Thyroid gland (tissue), 4 donors: ENCODE measurements around the gene WNT3A. TPM values are rescaled to one million over a fixed set of nuclear protein-coding genes. Genes with fewer than 3 reads are reported as not detected.

ENCODE experiments used
- DNase-seq, 2 donors: peaks; one replicate each; pipeline ENCODE4 v3.0.0-alpha.2; 2019
- H3K27ac ChIP-seq, 3 donors: fragments of 200-600 bp; sonication (generic); 1 replicate in 2 of 3; 2 replicates in 1 of 3; pipeline ENCODE4 v1.5.1; 2016 to 2019; ENCODE audit warnings: mild to moderate bottlenecking in 1 of 3, moderate library complexity in 1 of 3
- H3K27me3 ChIP-seq: fragments of 200-600 bp; sonication (generic); one replicate; pipeline ENCODE4 v1.5.1; 2019
- H3K36me3 ChIP-seq, 2 donors: fragments of 200-600 bp; sonication (generic); one replicate each; pipeline ENCODE4 v1.5.1; 2016 to 2019
- H3K4me1 ChIP-seq, 2 donors: fragments of 200-600 bp; sonication (generic); one replicate each; pipeline ENCODE4 v1.5.1; 2017 to 2019
- H3K4me3 ChIP-seq, 3 donors: fragments of 200-600 bp; sonication (generic); replicated peaks in 1 of 3; 1 replicate in 2 of 3; 2 replicates in 1 of 3; pipeline ENCODE4 v1.5.1; 2016; ENCODE audit warnings: mild to moderate bottlenecking in 1 of 3
- H3K9me3 ChIP-seq: fragments of 200-600 bp; sonication (generic); one replicate; pipeline ENCODE4 v1.5.1; 2017
- POLR2A ChIP-seq, 2 donors: fragments of 450-650 bp; IDR thresholded peaks; one replicate each; pipeline ENCODE4 v1.6.1; 2017; ENCODE audit warnings: antibody characterized with exemption in 2 of 2, mild to moderate bottlenecking in 2 of 2, moderate library complexity in 1 of 2
- WGBS, 2 donors: methylation state at CpG; one replicate each; pipeline ENCODE4 v1.1.5; 2017; 5-methylcytosine and 5-hydroxymethylcytosine counted together
- intact Hi-C: fragments of 100-400 bp; cut with DNase I; formaldehyde crosslinking; loops from one replicate; pipeline ENCODE4 v1.15.1; 2023
- total RNA-seq, 4 donors: library from RNA; depleted of rRNA; stranded (reverse); fragments of >200 nt; gene quantifications; one replicate each; pipeline ENCODE4 v1.2.3, GENCODE V29; 2016
- TF ChIP-seq, protein P1 (sequence below), 6 experiments: fragments of 200-600 bp in 3 of 6; fragments of 450-650 bp in 3 of 6; sonication (generic) in 3 of 6; IDR thresholded peaks; one replicate each; pipeline ENCODE4 v1.5.1; 2016 to 2019; ENCODE audit warnings: antibody characterized with exemption in 6 of 6, mild to moderate bottlenecking in 2 of 6, inconsistent platforms in 1 of 6, moderate library complexity in 1 of 6

WNT3A gene
- total RNA-seq, 4 donors from 2014 or later: not detected

DNA sequence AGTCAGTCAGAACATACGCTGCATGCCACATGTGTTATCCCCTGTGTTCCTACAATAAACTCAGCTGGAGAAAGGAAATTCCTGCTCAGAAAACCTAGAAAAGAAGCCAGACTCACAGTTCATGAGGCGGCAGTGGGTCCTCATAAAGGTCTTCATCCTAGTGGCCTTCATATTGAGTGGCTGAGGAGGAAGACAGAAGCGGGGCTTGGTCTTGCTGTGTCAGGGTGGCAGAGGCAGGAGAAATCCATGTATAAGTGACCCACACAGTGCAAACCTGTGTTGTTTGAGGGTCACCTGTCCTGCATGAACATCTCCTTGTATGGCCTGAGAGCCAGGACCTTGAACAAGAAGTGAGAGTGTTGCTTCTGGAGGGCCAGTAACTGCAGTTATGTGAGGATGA is 4.0 kb upstream of the WNT3A start:
- 93 to 96% methylated on average over 3 of the region's 3 CpGs for WGBS, 2 donors
- DNase-seq: no peak
- no peaks in the 10 kb centered on the region for H3K9me3 ChIP-seq
- peaks cover 0 to 4% of the 10 kb centered on the region in 2 donors for H3K4me1 ChIP-seq
- TF ChIP-seq, protein P1, sequence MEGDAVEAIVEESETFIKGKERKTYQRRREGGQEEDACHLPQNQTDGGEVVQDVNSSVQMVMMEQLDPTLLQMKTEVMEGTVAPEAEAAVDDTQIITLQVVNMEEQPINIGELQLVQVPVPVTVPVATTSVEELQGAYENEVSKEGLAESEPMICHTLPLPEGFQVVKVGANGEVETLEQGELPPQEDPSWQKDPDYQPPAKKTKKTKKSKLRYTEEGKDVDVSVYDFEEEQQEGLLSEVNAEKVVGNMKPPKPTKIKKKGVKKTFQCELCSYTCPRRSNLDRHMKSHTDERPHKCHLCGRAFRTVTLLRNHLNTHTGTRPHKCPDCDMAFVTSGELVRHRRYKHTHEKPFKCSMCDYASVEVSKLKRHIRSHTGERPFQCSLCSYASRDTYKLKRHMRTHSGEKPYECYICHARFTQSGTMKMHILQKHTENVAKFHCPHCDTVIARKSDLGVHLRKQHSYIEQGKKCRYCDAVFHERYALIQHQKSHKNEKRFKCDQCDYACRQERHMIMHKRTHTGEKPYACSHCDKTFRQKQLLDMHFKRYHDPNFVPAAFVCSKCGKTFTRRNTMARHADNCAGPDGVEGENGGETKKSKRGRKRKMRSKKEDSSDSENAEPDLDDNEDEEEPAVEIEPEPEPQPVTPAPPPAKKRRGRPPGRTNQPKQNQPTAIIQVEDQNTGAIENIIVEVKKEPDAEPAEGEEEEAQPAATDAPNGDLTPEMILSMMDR (IDR thresholded peaks at IDR 0.05): no peak
- no peak for TF ChIP-seq POLR2A (IDR thresholded peaks at IDR 0.05)
- no peak overlapping the region for H3K27ac ChIP-seq
- no peaks in the 10 kb centered on the region for H3K36me3 ChIP-seq
- intact Hi-C loops: no loop called here
- peaks cover 19% of the 10 kb centered on the region for H3K27me3 ChIP-seq
- no peak overlapping the region for H3K4me3 ChIP-seq

DNA sequence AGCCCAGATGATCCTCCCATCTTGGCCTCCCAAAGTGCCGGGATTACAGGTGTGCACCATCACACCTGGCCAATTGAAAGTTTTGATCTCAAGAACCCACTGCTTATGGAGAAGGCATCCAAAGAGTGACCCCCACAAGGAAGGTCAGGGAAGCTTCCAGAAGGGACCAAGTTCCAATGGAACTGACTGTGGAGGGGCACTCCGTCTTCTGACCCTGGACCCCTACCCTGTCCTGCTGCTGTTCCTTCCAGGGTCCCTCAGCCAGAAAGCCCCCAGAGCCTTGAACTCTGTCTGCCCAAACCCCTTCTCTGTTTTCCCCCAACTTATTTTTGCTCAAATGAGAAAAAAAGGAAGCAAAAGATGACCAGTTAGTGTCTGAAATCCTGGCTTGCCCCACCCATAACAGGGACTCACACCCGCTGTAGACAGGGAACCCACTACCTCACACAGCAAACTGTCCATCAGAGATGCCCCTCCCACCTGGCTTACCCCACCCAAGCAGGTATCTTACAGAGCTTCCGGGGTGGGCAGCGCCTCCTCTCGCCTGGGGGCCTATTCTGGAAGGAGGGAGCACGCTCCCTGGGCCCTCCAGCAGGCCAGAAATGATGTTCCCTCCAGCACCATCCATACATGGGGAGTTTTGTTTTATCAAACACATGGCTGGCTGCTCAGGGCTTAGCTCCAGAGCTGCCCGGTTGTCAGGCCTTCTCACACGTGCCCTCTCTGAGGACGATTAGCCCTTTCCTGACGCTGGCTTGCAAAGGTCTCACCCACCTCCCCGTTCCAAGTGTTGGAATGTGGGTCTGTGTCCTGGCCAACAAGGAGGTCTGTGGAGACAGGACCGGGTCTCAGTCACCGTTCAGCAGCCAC is 3.1 kb upstream of the WNT3A start:
- H3K36me3 ChIP-seq: no peaks in the 10 kb centered on the region
- no peak overlapping the region for H3K27ac ChIP-seq
- intact Hi-C loops: no loop called here
- no peak for DNase-seq
- H3K9me3 ChIP-seq: no peaks in the 10 kb centered on the region
- TF ChIP-seq, protein P1 (IDR thresholded peaks at IDR 0.05): no peak
- TF ChIP-seq POLR2A (IDR thresholded peaks at IDR 0.05): no peak
- H3K4me3 ChIP-seq: no peak overlapping the region
- peaks cover 19% of the 10 kb centered on the region for H3K27me3 ChIP-seq
- peaks cover 0 to 4% of the 10 kb centered on the region in 2 donors for H3K4me1 ChIP-seq
- 47 to 77% methylated on average over 8 to 14 of the region's 14 CpGs for WGBS, 2 donors

DNA sequence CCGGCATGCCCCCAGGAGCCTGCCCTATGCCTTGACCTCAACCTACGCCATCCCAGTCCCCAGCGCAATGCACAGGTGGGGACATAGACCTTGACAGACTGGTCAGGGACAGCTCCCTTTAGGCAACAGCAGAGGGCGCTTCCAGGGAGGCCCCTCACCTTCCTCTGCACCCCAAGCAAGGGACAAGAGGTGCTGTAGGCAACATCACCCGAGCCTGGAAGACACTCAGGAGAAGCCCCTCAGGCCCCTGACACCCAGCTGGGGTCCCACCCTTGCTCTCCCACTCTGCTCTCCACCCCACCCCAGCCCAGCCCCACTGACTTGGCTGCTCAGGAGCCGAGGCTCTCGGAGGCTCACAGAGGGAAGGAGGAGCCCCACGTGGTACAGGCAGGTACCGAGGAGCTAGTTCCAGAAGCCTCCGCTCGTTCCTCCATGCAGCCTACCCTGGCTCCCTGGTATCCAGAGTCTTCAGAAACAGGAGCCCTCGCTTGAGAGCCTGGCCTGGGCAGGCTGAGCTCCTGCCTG is 2.4 kb upstream of the WNT3A start:
- H3K36me3 ChIP-seq: no peaks in the 10 kb centered on the region
- intact Hi-C loops: no loop called here
- no peak overlapping the region for H3K27ac ChIP-seq
- TF ChIP-seq POLR2A (IDR thresholded peaks at IDR 0.05): no peak
- TF ChIP-seq, protein P1 (IDR thresholded peaks at IDR 0.05): no peak
- no peak overlapping the region for H3K4me3 ChIP-seq
- peaks cover 0 to 4% of the 10 kb centered on the region in 2 donors for H3K4me1 ChIP-seq
- no peaks in the 10 kb centered on the region for H3K9me3 ChIP-seq
- WGBS, 2 donors: 6 to 27% methylated on average over 4 to 9 of the region's 12 CpGs
- peaks cover 19% of the 10 kb centered on the region for H3K27me3 ChIP-seq
- no peak for DNase-seq

DNA sequence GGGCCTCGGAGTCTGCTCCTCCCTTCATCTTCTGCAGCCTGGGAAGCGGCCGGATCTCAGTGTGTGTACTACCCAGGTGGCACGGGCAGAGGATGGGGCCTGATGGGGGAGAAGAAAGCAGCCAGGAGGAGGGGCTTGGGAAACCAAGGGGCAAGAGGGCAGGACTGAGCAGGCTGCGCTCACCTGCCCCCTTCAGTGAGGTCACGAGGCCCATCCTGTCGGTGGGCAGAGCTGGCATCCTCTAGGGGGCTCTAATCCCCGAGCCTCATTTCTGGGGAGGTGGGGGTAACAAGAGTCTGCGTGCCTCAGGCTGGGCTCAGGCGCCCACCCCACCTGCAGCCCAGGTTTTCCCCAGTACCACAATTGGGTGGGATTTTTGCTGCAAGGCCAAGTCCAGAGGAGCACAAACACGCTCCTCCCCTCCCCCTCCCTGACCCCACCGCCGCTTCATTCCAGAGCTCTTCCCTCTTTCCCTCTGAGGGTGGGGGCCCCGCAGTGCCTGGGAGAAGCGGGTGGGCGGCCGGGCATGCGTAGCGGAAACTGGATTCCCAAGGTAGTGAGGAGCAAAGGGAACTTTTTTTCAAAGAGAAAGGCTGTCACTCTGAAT is 1.8 kb upstream of the WNT3A start:
- Histone ChIP-seq H3K27ac (no peak overlapping the region), H3K4me1 (peaks cover 0 to 4% of the 10 kb centered on the region in 2 donors), H3K9me3 (no peaks in the 10 kb centered on the region), H3K27me3 (peaks cover 19% of the 10 kb centered on the region), H3K4me3 (no peak overlapping the region), H3K36me3 (no peaks in the 10 kb centered on the region)
- no peak for TF ChIP-seq POLR2A (IDR thresholded peaks at IDR 0.05)
- TF ChIP-seq, protein P1 (IDR thresholded peaks at IDR 0.05): no peak
- intact Hi-C loops: no loop called here
- no peak for DNase-seq
- WGBS, 2 donors: 9 to 16% methylated on average over 17 to 19 of the region's 19 CpGs
